PFSK-1 (cell line): ENCODE results near the gene ARCN1.

Source experiments
- FOXP2 ChIP-seq: optimal IDR thresholded peaks from 2 replicates; pipeline ENCODE3; 2011; ENCODE audit warnings: borderline replicate concordance, control low read depth, inconsistent platforms; ENCODE audit not compliant: insufficient read depth; ENCODE audit errors: extremely low read length, extremely low read depth
- POLR2AphosphoS5 ChIP-seq: IDR thresholded peaks from 2 replicates; pipeline ENCODE4 v1.6.1; 2012; ENCODE audit warnings: low read depth, mild to moderate bottlenecking, control low read depth, low read length, moderate library complexity
- SIN3A ChIP-seq: IDR thresholded peaks from 2 replicates; pipeline ENCODE4 v1.6.1; 2012; ENCODE audit warnings: mild to moderate bottlenecking, low read length, moderate library complexity, borderline replicate concordance; ENCODE audit not compliant: insufficient read depth
- TAF1 ChIP-seq: IDR thresholded peaks from 2 replicates; pipeline ENCODE4 v1.6.1; 2012; ENCODE audit warnings: low read length, control low read depth, borderline replicate concordance; ENCODE audit not compliant: insufficient read depth
- TF ChIP-seq, protein P1 (sequence below), 2 experiments: IDR thresholded peaks; 2 replicates each; pipeline versions ENCODE4 v1.6.1 to v1.8.0; 2011 to 2012; ENCODE audit warnings: low read depth in 2 of 2, low read length in 2 of 2, control low read depth in 1 of 2, inconsistent platforms in 1 of 2, mild to moderate bottlenecking in 1 of 2, moderate library complexity in 1 of 2; ENCODE audit not compliant: insufficient read depth in 1 of 2

The ARCN1 gene

DNA sequence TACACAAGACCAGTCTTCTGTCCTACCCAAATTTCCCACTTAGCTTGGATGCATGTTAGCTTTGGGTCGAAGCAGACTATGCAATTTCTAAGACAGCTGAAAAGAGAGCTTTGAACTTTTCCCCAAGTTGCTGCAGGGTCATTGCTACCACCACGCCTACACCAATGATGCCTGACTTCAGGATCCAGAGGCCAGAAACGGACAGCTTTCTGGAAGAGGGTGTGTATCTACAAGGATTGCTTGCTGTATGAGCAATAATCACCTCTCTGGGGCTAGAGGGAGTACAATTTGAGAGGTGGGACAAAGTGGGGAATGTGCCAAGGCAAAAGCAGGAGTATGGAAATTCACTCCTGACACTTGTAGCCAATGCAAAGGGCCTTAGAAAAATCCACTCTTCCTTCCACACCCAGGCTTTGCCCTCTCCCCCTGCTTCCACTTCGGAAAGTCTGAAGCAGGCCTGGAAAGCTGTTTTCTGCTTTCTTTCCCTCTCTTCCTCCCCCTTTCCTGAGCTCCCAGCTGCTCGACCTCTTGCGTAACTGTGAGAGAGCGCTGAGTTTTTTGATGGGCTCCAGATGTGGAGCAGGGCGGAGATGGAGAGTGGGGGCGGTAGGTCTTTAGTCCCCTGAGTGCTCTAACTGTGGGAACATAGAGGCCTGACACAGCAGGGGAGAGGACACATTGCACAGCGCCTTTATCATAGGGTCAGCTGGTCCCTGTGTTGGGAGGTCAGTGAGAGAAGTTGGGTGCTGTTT is 33.1 kb downstream of the ARCN1 start:
- peak; percentile 50; the same call in 1 of the 2 replicates for TF ChIP-seq TAF1
- peak; percentile 97; the same call in 1 of the 2 replicates for TF ChIP-seq SIN3A
- TF ChIP-seq POLR2AphosphoS5 = no peak; the same call in none of the 2 replicates
- TF ChIP-seq, protein P1, sequence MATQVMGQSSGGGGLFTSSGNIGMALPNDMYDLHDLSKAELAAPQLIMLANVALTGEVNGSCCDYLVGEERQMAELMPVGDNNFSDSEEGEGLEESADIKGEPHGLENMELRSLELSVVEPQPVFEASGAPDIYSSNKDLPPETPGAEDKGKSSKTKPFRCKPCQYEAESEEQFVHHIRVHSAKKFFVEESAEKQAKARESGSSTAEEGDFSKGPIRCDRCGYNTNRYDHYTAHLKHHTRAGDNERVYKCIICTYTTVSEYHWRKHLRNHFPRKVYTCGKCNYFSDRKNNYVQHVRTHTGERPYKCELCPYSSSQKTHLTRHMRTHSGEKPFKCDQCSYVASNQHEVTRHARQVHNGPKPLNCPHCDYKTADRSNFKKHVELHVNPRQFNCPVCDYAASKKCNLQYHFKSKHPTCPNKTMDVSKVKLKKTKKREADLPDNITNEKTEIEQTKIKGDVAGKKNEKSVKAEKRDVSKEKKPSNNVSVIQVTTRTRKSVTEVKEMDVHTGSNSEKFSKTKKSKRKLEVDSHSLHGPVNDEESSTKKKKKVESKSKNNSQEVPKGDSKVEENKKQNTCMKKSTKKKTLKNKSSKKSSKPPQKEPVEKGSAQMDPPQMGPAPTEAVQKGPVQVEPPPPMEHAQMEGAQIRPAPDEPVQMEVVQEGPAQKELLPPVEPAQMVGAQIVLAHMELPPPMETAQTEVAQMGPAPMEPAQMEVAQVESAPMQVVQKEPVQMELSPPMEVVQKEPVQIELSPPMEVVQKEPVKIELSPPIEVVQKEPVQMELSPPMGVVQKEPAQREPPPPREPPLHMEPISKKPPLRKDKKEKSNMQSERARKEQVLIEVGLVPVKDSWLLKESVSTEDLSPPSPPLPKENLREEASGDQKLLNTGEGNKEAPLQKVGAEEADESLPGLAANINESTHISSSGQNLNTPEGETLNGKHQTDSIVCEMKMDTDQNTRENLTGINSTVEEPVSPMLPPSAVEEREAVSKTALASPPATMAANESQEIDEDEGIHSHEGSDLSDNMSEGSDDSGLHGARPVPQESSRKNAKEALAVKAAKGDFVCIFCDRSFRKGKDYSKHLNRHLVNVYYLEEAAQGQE (IDR thresholded peaks at IDR 0.05; ENCODE audit: insufficient read depth in 1 of 2, low read depth in 2 of 2, low read length in 2 of 2) = peak in 1 of 2 experiments; percentile 63; a peak in 1 of 4 replicates
- TF ChIP-seq FOXP2 = no peak

DNA sequence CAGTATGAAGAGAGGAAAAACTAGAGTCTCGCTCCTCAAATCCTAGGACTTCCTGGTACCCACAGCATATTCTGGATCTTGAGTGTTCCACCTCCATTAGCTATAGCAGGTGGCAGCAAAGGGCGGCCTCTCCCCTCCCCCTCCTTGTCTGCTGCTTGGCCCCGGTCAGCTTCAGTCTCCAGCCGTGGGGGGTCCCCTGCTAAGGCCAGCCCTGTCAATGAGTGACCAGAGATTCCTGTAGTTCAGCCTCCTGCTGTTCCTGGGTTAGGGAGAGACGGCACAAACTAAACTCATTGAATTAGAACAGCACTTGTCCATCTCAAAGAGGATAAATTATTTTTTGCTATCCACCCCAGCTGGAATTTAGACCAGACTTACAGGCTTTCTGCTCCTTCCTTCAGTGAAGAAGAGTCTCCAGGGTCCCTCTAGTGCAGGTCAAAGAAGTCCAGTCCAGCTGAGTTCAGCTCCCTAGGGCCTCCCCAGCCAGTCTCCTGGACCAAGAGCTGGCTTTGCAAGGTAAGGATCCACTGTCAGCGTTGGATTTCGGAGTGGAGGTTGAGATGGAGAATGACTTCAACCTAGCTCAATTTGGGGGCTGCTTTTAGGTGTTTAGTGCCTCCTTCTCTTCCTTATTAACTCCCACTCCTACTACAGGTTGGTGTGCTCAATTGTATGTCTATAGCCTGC is 34.1 kb downstream of the ARCN1 start:
- TF ChIP-seq POLR2AphosphoS5 = no peak
- TF ChIP-seq SIN3A = no peak
- TF ChIP-seq FOXP2 = no peak
- TF ChIP-seq, protein P1 (IDR thresholded peaks at IDR 0.05; ENCODE audit: insufficient read depth in 1 of 2, low read depth in 2 of 2, low read length in 2 of 2) = no peak
- TF ChIP-seq TAF1 = no peak

DNA sequence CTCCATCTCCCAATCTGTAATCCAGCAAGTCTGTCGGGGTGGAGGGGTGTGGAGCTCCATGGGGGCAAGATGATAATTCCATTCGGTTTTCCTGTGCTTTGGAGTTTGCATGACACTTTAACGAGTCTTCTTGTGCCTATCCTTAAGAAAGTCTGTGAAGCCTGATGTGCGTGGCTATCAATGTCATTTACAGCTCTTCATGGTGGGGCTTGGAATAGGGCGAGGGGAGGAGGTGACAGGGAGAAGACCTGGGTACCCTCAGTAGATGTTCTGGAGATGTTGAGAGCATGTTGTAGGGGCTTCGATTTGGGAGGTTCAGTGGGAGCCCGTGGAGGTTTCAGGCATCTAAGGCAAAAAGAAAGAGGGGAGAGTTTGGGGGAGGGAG is 34.6 kb downstream of the ARCN1 start:
- TF ChIP-seq SIN3A = no peak
- TF ChIP-seq FOXP2 = no peak
- TF ChIP-seq TAF1 = no peak

DNA sequence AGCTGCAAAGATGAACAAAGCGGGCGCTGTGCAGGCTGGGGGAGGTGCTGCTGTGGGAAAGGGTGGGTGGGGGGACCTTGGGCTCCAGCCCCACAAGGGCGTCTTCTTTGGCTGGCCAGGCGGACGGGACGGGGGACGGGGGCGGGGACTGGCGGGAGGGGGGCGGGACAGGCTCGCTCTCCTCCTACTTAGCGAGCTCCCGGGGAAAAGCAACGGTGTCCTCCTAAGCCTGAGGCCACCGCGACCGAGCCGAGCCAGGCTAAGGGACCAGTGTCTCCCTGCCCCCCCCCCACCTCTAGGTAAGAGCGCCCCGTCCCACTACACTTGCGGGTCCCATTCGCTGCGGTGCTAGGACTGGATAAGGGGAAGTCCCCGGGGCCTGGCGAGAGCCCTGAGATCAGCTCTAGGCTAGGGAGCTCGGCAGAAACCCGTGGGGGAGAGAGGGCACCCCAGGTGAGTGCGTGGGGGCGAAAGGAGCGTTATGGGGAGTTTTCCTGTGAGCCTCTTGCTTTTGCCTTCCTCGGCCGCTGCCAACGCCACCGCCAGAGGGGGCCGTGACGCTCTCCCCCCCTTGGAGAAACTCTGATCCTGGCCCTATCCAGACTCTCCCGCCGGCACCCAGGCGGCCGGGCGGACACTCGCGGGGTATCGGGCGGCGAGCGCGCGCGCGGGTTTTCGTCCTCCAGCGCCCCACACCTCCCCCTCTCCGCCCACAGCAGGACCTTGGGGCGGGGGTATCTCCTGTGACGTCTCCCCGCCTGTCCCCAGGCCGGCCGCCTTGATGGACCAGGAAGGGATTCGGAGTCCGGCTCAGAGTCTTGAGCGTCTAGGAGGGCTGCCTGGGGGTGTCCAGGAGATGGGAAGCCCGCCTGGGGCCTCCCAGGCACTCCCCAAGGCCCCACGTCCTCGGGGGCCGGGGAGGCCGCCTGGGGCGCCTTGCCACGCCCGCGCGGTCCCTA is 35.5 kb downstream of the ARCN1 start, which contains the start of gene PHLDB1:
Gene PHLDB1, plus strand, starts transcription at position 215 of the 959 bp plus-strand sequence. CDS start 6,222 bp downstream, outside the sequence.
- TF ChIP-seq, protein P1 (IDR thresholded peaks at IDR 0.05; ENCODE audit: insufficient read depth in 1 of 2, low read depth in 2 of 2, low read length in 2 of 2) = no peak
- TF ChIP-seq TAF1 (peak; percentile 51; the same call in 1 of the 2 replicates), POLR2AphosphoS5 (peak; percentile 61; the same call in 1 of the 2 replicates)

DNA sequence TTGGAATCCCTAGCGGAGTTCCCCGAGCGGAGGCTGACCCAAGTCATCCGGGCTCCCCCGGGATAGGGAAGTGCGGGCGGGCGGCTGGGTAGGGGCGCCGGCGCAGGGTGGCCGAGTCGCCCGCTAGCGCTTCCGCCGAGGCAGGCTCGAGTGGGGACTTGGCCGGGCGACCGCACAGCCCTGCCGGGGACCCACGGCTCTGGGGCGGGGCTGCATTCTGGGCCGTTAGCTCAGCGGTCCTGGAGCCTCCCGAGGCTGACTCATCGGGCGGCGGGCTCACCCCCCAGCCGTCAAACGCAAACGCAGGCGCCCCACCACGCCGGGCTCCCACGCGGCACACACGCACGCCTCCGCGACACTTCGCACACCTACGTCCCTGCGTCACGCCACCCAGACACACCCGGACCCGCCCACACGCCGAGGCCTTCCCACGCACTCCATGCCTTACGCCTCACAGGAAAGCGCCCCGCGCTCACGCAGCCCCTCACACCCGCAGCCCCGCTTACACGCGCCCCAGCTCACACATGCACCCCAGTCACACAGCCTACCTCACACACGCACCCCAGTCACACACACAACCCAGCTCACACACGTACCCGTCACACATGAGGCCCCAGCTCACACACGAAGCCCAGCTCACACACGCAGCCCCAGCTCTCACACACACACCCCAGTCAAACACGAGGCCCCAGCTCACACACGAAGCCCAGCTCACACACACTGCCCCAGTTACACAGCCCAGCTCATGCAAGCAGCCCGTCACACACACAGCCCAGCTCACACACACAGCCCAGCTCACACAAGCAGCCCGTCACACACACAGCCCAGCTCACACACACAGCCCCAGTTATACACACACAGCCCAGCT is 36.4 kb downstream of the ARCN1 start:
- TF ChIP-seq TAF1 (no peak), SIN3A (no peak), FOXP2 (peak; percentile 89)
- TF ChIP-seq, protein P1 (IDR thresholded peaks at IDR 0.05; ENCODE audit: insufficient read depth in 1 of 2, low read depth in 2 of 2, low read length in 2 of 2) = no peak
